ENCODE results near the gene LIPC. TPM values are rescaled to one million over a fixed set of nuclear protein-coding genes. Genes with fewer than 3 reads are reported as not detected.

LIPC gene
- total and polyA plus RNA-seq, 8 donors: 0.11 to 1.0 (median 0.60) TPM

DNA sequence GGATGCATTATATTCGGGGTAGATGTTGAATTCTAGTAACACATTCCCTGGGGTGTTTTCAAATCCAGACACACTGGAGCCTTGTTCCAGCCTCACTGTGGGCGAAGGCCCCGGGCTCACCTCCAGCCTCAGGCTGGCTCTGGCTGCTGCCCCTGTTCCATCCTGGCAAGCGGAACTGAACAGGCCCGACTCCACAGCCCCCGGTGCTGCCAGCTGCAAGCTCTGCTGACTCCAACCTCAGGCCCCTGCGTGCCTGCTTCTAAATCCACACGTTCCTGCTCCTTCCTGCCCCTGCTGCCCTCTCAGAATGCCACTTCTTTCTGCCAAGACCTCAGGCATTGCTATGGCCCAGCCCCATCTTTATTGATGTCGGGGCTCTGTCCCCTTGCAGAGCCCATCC, 90.6 kb downstream of the LIPC start:
- no peak overlapping the region for H3K4me3 ChIP-seq
- H3K27me3 ChIP-seq: no peaks in the 10 kb centered on the region
- H3K4me1 ChIP-seq: peaks cover 8 to 99% of the 10 kb centered on the region in 2 donors
- H3K27ac ChIP-seq: peak overlapping the region in 1 of 2 donors; percentile 92
- no peaks in the 10 kb centered on the region for H3K36me3 ChIP-seq
- TF ChIP-seq, protein P1, sequence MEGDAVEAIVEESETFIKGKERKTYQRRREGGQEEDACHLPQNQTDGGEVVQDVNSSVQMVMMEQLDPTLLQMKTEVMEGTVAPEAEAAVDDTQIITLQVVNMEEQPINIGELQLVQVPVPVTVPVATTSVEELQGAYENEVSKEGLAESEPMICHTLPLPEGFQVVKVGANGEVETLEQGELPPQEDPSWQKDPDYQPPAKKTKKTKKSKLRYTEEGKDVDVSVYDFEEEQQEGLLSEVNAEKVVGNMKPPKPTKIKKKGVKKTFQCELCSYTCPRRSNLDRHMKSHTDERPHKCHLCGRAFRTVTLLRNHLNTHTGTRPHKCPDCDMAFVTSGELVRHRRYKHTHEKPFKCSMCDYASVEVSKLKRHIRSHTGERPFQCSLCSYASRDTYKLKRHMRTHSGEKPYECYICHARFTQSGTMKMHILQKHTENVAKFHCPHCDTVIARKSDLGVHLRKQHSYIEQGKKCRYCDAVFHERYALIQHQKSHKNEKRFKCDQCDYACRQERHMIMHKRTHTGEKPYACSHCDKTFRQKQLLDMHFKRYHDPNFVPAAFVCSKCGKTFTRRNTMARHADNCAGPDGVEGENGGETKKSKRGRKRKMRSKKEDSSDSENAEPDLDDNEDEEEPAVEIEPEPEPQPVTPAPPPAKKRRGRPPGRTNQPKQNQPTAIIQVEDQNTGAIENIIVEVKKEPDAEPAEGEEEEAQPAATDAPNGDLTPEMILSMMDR (IDR thresholded peaks at IDR 0.05): no peak
- DNase-seq (peak in 1 of 4 donors; percentile 80), ATAC-seq (no peak)
- intact Hi-C loops (cut with DNase I): no loop called here
- H3K9me3 ChIP-seq: no peaks in the 10 kb centered on the region

DNA sequence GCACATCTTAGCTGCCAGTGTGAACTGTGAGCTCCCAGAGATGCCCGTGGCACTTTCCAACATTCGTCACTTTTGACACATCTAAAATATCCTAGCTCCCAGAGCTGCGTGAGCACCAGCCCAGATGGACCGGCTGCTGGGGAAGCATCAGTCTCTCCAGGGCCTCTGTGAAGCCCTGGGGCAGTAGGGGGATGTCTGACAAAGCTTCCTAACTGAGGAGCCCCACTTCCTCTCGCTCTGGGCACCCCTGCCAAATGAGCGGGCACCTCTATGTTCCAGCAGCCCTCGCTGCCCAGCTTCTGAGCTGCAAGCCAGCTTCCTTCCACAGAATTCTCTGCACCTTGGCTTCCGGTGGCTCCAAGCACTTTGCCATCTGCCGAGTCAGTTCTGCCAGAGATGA, 91.1 kb downstream of the LIPC start:
- intact Hi-C loops (cut with DNase I): no loop called here
- no peak for ATAC-seq

DNA sequence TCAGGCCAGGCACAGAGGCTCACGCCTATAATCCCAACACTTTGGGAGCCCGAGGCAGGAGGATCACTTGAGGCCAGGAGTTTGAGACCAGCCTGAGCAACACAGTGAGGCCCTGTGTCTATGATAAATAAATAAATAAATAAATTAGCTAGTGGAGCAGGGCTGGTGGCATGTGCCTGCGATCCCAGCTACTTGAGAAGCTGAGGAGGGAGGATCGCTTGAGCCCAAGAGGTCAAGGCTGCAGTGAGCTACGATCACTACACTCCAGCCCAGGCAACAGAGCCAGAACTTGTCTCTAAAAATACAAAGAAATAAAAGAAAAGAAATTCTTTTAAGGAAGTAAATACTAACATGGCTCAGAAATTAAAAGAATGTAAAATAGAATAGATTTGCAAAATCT, 91.8 kb downstream of the LIPC start:
- DNase-seq (no peak), ATAC-seq (no peak)
- Histone ChIP-seq H3K36me3 (no peaks in the 10 kb centered on the region), H3K27me3 (no peaks in the 10 kb centered on the region), H3K4me3 (no peak overlapping the region), H3K4me1 (peaks cover 8 to 92% of the 10 kb centered on the region in 2 donors), H3K9me3 (no peaks in the 10 kb centered on the region), H3K27ac (peak overlapping the region in 1 of 2 donors; percentile 92)
- intact Hi-C loops (cut with DNase I): no loop called here
- TF ChIP-seq, protein P1 (IDR thresholded peaks at IDR 0.05): no peak

More for the DNA sequence above, 91.1 kb downstream of the LIPC start:
- DNase-seq: peak in 1 of 4 donors; percentile 62
- Histone ChIP-seq H3K4me1 (peaks cover 8 to 97% of the 10 kb centered on the region in 2 donors), H3K36me3 (no peaks in the 10 kb centered on the region), H3K9me3 (no peaks in the 10 kb centered on the region), H3K27ac (peak overlapping the region in 1 of 2 donors; percentile 92), H3K4me3 (no peak overlapping the region), H3K27me3 (no peaks in the 10 kb centered on the region)
- TF ChIP-seq, protein P1 (IDR thresholded peaks at IDR 0.05): no peak

DNA sequence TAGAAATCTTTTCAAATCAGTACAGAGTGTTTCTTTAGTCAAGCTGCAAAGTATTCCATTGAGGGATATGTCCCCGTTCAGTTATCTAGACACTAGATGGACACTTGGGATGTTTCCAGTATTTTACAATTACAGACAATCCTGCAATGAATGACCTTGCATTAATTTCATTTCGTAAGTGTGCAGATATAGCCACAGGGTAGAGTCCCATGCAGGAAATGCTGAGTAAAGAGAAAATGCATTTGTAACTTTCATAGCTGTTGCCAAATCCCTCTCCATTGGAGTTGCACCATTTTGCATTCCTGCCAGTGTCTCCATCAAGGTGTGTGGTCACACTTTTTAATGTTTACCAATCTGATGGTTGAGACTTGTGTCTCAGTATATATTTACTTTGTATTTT, 92.5 kb downstream of the LIPC start:
- intact Hi-C loops (cut with DNase I): no loop called here
- peaks cover 8 to 86% of the 10 kb centered on the region in 2 donors for H3K4me1 ChIP-seq
- no peak for ATAC-seq
- no peak for DNase-seq
- H3K36me3 ChIP-seq: no peaks in the 10 kb centered on the region
- no peak overlapping the region for H3K4me3 ChIP-seq
- H3K27me3 ChIP-seq: no peaks in the 10 kb centered on the region
- H3K9me3 ChIP-seq: no peaks in the 10 kb centered on the region
- TF ChIP-seq, protein P1 (IDR thresholded peaks at IDR 0.05): no peak
- peak overlapping the region in 1 of 2 donors; percentile 92 for H3K27ac ChIP-seq

DNA sequence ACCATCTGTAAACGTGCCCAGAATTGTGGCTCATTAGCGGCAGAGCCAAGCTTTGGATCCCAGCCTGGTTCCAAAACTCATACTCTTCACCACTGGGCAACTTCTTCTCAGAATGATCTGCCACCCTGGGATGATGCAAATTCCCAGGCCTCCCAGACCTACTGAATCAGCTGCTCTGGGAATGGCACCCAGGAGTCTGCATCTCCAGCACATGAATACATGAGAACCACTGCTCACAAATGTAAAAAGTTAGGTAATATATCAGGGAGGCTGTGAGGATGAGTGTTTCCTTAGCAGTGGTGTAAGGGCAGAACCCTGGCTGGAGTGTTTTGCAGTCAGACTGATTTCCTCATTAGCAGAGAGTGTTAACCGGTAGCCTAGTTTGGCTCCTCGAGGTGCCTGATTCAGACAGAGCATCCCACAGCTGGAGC, 94.2 kb downstream of the LIPC start:
- no peaks in the 10 kb centered on the region for H3K36me3 ChIP-seq
- ATAC-seq (no peak), DNase-seq (no peak)
- no peaks in the 10 kb centered on the region for H3K27me3 ChIP-seq
- H3K4me3 ChIP-seq: no peak overlapping the region
- TF ChIP-seq, protein P1 (IDR thresholded peaks at IDR 0.05): no peak
- peak overlapping the region in 1 of 2 donors; percentile 92 for H3K27ac ChIP-seq
- peaks cover 0 to 69% of the 10 kb centered on the region in 2 donors for H3K4me1 ChIP-seq
- no peaks in the 10 kb centered on the region for H3K9me3 ChIP-seq
- intact Hi-C loops (cut with DNase I): no loop called here

All from left lung (tissue), 10 donors.